Medulla oblongata (tissue), 1 donor: ENCODE results near the gene PPP1R14C.
A peak's percentile ranks its signal among the peaks of the same experiment; 100 is the strongest.

Experiments used
- DNase-seq: peaks from one replicate; pipeline ENCODE4 v3.0.0-alpha.2; 2015; ENCODE audit errors: extremely low spot score

The PPP1R14C gene

DNA sequence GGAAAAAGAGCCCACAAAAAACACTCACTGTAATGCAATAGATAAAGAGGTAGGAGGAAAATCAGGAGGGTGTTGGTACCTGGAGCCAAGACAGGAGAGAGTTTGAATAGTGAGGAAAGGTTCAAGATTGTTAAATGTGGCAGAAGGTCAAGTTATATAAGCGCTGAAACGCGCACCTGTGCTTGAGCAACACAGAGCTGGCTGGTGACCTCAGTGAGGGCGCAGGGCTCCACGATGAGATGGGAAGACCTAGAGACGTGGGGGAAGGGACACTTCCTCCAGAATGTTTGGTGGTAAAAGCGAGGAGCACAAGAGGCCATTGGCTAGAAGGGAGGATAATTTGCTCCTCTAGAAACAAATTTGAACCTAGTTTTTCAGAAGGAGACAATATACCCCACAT, 4.2 kb upstream of the PPP1R14C start:
- no peak for DNase-seq

GRCh38 chr6:150139533-150139932, 3.3 kb upstream of the PPP1R14C start:
- DNase-seq = no peak

DNA sequence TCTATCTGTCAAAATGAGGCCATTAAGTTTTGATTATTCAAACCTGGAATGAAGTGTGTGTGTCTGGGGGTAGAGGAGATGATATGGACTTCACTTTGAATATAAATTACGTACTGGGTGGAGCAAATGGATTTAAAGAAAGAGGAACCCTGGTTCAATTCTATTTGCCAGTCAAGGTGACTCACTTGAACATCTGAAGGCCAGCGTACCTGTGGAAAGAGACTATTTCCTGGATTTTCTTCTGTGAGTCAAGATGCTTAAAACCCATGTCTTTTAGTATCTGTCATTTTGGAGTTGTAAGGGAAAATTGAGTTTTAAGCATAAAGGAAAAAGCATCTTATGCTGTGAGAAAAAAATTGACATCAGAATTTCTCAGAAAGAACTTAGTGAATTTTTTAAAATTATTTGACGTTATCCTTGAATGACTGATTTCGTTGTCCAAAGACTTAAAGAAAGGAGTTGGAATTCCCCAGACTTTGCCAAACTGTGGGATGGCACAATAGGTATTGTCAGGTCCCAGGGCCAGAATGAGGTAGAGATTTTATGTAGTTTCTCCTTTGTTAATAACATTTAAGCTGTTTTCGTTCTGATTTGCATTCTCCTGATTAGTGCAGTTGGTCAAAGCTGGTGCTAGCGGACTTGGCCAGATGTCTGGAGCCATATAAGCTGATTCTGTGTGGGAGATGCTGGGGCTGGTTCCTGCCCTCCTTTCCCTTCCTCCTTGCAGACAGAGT, 2.4 kb upstream of the PPP1R14C start:
- no peak for DNase-seq

- no peak for DNase-seq
Measured at GRCh38 chr6:150142097-150142669, 661 bp upstream of the PPP1R14C start.

- no peak for DNase-seq
Measured at GRCh38 chr6:150143516-150144293, 861 bp downstream of the PPP1R14C start.

- no peak for DNase-seq
Measured at GRCh38 chr6:150144294-150144868, 1.5 kb downstream of the PPP1R14C start.

- no peak for DNase-seq
Measured at GRCh38 chr6:150145427-150145826, 2.6 kb downstream of the PPP1R14C start.

GRCh38 chr6:150145830-150146229, 3.0 kb downstream of the PPP1R14C start:
- peak; percentile 14 for DNase-seq

- DNase-seq = no peak
Measured at GRCh38 chr6:150146436-150146835, 3.6 kb downstream of the PPP1R14C start.

- DNase-seq = no peak
Measured at GRCh38 chr6:150149146-150149545, 6.3 kb downstream of the PPP1R14C start.

DNA sequence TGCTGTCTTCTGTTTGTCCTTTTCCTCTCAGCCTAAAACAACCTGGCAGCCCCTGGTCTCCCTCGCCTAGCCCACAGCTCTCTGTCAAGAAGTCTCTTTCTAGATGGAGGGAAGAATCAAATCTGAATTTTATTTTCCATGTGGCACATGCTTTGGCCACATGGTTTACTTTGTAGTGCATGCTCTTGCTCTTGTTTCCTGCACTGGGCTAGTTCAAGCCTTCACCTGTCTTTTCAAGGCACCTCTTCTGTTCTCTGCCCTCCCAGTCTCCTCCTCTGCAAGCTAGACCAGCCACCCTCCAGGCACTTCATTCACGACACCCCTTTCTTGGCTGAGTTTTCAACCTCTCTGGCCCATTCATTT, 7.6 kb downstream of the PPP1R14C start:
- DNase-seq = no peak

GRCh38 chr6:150150821-150151646, 8.2 kb downstream of the PPP1R14C start:
- no peak for DNase-seq

DNA sequence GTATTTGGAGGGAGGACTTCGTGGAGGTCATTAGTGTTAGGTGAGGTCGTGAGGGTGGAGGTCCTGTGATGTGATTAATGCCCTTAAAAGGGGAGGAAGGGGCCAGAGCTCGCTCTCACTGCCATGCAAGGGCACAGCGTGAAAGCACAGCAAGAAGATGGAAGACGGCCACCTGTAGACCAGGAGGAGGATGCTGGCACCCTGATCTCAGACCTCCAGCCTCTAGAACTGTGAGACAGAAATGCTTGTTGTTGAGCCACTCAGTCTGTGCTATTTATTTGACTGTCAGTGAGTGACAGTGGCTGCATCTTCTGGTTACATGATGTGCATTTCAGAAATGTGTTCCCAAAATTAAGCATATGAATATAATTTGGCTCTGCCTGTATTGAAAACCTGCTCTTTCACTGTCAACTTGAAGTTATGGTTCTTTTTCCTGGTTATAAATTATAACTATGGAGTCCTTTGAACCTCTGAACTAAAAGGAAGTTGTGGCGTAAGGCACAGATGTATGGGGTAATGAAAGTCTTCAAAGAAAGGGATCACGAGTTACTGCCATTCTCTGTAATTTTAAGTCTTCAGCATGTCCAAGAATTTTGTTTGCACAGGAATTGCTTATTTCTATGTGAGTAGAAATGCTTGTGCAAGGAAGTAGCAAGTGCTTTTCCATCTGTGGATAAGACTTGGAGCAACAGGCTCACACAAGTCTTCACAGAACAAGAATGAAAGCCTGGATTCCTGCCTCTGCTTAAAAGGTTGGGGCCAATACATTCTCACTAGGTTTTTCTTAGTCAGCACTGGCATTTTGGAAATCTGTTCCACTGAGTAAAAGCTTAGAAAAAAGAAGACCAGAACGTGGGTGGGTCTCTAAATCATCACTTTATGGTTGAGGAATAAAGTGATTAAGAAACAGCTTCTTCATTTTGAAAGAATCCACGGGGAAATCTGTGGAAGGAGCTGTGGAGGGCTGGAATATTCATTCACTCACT, 10.3 kb downstream of the PPP1R14C start:
- peak; percentile 27 for DNase-seq

GRCh38 chr6:150153905-150154492, 11.2 kb downstream of the PPP1R14C start:
- DNase-seq = no peak

DNA sequence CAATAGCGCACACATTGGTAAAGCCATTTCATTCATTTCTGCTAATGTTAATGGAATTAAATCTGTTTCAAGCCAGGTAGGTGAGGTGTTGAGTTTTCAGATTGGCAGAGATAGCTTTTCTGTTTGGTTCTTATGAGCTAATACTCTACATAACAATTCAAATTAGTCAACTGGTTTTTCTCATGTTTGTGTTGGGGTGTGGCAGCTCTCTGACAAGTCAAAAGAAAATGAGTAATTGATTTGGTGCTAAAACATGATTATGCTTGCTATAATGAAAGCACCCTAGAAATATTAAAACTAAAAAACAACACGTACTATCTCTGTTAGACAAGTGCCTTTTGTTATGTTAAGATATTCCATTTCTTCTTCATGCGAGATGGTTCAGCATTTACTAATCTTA, 13.6 kb downstream of the PPP1R14C start:
- no peak for DNase-seq

DNA sequence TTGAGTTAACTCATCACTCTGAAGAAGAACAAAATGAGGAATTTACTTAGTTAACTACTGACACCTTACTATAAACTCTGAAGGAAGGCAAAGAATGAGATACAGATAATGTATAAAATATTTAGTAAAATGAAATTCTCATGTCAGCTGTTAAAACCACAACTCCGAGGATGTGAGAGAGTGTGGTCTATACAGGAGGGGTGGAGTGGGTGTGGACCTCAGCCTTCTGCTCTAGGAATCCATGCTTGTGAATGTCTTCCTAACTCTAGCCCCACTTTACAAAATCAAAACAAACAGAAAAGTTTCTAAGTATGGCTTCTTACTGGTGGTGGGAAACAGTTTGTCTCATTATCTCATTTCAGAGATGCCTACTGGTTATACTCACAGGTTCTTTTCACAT, 14.2 kb downstream of the PPP1R14C start:
- no peak for DNase-seq

GRCh38 chr6:150159757-150160156, 16.9 kb downstream of the PPP1R14C start:
- DNase-seq = no peak

DNA sequence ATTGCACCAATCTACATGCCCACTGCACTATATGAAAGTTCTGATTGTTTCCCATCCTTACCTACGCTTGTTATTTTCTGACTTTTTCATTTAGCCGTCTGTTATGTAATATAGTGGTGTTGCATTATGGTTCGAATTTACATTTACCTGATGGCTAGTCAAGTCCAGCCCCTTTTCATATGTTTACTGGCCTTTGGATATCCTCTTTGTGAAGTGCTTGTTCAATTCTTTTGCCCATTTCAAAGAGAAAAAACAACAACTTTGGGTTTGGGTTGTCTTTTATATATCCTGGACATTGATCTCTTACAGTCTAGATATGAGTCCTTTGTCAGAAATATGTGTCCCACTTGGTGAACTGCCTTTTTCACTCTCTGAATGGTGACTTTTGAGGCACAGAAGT, 21.1 kb downstream of the PPP1R14C start:
- no peak for DNase-seq

DNA sequence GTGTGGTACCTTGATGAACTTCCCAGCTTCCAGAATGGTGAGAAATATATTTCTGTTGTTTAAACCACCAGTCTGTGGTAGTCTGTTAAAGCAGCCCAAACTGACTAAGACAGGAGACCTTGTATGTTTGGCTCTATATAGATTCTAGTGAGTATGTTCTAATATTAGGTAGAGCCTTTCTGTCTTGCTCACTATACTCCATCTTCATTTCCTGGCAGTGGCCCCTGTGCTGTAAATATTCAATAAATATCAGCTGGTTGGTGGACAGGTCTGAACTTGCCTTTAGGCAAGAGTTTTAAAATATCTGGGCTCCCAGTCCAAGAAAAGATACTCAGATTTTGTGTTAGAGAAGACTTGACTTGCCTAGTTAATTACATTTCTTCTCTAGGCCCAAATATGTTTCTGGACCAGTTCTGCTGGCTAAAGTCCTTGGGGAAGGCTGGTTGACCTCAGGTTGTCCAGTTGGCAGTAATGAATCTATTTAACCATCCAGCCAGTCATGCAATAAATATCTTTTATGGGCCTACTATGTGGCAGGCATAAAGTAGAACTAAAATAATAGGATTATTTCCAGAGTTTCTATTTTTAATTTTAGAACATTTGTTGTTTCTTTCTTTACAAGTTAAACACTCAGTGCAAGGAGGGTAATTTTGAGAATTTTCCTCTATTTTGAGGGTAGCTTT, 22.3 kb downstream of the PPP1R14C start:
- no peak for DNase-seq

DNA sequence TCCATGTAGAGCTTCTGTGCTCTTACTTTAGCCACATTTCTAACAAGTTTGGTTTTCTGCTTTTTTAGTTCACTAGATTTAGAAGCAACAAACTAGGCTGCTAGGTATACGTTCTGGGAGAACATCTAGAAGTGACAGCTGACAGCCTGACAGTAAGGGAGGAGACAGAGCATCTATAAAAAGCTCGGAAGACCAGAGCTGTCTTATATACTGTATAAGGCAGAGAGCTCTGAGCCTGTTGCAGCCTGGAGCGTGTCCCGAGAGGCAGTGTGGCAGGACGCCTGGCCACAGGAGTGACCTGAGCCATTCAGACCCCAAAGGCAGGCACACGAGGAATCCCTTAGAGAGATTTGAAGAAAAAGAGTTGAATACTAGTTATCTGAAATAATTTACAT, 24.6 kb downstream of the PPP1R14C start:
- no peak for DNase-seq
